ENCODE results near the gene MYO3A.

The MYO3A gene

GRCh38 chr10:26216585-26217395, 282.8 kb downstream of the MYO3A start, which contains the start of gene GAD2:
TSS of gene GAD2 (plus strand) at chr10:26216774. CDS start at chr10:26216810, 36 bp downstream.
- DNase-seq (ENCODE audit: low read depth): no peak
- H3K4me3 ChIP-seq (ENCODE audit: control insufficient read depth, low read depth, low read length): no peak within 1 kb of the TSS
- TF ChIP-seq, protein P1, sequence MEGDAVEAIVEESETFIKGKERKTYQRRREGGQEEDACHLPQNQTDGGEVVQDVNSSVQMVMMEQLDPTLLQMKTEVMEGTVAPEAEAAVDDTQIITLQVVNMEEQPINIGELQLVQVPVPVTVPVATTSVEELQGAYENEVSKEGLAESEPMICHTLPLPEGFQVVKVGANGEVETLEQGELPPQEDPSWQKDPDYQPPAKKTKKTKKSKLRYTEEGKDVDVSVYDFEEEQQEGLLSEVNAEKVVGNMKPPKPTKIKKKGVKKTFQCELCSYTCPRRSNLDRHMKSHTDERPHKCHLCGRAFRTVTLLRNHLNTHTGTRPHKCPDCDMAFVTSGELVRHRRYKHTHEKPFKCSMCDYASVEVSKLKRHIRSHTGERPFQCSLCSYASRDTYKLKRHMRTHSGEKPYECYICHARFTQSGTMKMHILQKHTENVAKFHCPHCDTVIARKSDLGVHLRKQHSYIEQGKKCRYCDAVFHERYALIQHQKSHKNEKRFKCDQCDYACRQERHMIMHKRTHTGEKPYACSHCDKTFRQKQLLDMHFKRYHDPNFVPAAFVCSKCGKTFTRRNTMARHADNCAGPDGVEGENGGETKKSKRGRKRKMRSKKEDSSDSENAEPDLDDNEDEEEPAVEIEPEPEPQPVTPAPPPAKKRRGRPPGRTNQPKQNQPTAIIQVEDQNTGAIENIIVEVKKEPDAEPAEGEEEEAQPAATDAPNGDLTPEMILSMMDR (IDR thresholded peaks at IDR 0.05; ENCODE audit: control insufficient read depth, insufficient read depth, low read depth, low read length, missing control alignments): no peak

DNA sequence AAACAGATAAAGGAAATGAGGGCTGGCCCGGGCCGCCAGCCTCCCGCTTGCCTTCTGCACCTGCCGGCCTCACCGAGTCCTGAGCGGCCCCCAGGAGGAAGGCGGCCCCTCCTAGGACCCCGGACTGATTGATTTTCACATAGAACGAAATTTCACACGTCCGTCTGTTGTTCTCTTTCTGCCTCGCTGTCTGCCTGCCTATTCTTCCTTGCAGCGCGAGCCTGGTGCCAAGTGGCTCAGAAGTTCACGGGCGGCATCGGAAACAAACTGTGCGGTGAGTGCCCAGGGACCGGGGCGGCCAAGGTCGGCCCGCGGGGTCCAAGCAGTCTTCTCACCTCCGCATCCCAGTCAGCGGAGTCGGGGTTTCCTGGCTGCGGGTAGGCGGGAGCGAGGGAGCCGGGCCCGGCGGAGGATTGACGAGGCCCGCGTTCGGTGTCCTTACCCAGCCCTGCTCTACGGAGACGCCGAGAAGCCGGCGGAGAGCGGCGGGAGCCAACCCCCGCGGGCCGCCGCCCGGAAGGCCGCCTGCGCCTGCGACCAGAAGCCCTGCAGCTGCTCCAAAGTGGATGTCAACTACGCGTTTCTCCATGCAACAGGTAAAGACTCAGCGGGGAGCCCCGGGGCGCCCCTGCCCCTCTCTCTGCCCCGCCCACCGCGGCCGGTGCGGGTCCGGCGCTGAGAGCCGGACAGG, 283.5 kb downstream of the MYO3A start:
- TF ChIP-seq, protein P1 (IDR thresholded peaks at IDR 0.05; ENCODE audit: control insufficient read depth, insufficient read depth, low read depth, low read length, missing control alignments): no peak
- no peak overlapping the region for H3K4me3 ChIP-seq (ENCODE audit: control insufficient read depth, low read depth, low read length)
- no peak for DNase-seq (ENCODE audit: low read depth)

DNA sequence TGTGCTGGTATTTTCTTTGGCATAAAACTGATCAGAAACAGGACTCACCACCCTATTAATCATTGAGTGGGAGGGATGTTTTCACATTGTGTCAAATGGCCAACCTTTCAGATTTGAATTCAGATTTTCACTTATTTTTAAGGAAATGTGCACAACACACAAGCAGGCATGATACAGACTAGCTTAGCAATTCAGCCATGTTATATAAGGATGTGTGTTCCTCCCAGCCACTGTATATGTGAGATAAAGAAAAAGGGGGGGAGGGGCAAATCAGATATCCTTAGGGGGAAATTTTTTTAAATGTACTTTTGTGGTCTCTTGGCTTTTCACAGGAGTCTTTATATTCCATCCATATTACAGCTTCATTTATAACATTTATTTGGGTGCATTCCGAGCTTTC, 285.6 kb downstream of the MYO3A start:
- H3K4me3 ChIP-seq (ENCODE audit: control insufficient read depth, low read depth, low read length): no peak overlapping the region
- TF ChIP-seq, protein P1 (IDR thresholded peaks at IDR 0.05; ENCODE audit: control insufficient read depth, insufficient read depth, low read depth, low read length, missing control alignments): no peak
- DNase-seq (ENCODE audit: low read depth): no peak

GRCh38 chr10:26220901-26221300, 286.9 kb downstream of the MYO3A start:
- DNase-seq (ENCODE audit: low read depth): no peak
- H3K4me3 ChIP-seq (ENCODE audit: control insufficient read depth, low read depth, low read length): no peak overlapping the region
- TF ChIP-seq, protein P1 (IDR thresholded peaks at IDR 0.05; ENCODE audit: control insufficient read depth, insufficient read depth, low read depth, low read length, missing control alignments): no peak

DNA sequence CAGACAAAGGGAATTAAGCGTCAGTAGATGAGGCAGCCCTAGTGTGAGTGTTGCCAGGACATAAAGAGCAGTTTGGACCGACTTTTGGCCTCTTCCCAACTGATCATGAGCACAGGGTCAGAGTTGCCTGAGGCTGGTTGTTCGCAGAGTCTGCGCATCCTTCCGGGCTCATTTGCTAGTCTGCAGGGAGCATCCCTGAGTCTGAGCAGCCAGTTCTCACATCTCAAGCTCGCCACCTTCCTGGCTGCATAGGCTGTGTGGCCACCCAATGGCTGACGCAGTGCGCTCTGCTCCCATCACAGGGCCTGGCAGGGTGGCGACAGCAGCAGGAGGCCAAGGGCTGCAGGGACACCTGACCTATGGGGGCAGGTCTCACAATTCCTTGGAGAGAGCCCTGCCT, 287.5 kb downstream of the MYO3A start:
- H3K4me3 ChIP-seq (ENCODE audit: control insufficient read depth, low read depth, low read length): no peak overlapping the region
- DNase-seq (ENCODE audit: low read depth): no peak
- TF ChIP-seq, protein P1 (IDR thresholded peaks at IDR 0.05; ENCODE audit: control insufficient read depth, insufficient read depth, low read depth, low read length, missing control alignments): no peak

DNA sequence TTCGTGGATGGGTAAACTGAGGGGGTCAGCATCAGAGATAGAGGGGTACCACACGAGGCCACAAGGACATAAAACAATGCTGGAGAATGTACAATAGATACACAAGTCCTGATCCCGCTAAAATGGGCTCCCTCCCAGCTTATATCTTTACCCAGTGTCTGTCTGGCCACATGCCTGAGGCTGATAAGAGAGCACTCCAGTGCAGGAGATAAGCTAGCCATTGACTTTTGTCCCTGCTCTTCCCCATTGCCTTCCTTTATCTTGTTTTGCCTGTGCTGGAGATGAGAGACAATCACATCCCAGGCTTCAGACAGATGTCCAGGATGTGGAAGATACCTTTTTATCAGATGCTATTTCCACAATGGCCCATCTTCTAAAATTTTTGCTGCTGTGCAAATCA, 288.5 kb downstream of the MYO3A start:
- no peak for DNase-seq (ENCODE audit: low read depth)
- no peak overlapping the region for H3K4me3 ChIP-seq (ENCODE audit: control insufficient read depth, low read depth, low read length)
- TF ChIP-seq, protein P1 (IDR thresholded peaks at IDR 0.05; ENCODE audit: control insufficient read depth, insufficient read depth, low read depth, low read length, missing control alignments): no peak
